Measurements from ENCODE around the gene MPV17.
"Not testable (repeated sequence)": the region's sequence is repeated elsewhere in the genome, so short reads cannot be mapped to it uniquely, and the experiment has no call there.

The MPV17 gene

DNA sequence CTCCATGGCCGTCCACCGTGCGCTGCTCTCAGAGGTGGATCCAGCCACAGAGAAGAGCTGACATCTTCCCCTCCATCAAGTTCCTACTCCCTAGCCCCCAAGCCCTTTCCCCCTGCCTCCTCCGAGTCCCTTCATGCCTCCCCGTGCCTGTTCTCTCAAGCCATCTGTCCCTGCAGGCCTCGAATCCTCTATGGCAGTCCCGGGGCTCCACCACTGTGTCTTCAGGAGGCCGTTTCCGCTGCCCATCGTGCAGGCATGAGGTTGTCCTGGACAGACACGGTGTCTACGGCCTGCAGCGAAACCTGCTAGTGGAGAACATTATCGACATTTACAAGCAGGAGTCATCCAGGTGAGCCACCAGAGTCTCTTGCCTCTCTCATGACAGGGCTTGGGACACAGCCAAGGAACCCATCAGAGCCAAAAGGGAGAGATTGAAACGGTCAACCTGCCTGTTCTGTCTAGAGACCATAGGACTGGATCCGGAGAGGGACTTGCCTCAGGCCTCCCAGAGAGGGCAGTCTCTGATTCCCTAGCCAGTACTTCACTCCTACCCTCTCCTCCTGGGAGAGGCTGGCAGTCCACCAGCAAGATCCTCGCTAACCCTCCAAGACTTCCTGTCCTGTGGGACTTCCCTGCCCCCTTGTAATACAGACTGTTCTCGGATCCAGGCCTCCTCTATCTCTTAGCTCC lies 24.4 kb downstream of the MPV17 start:
- no peak for DNase-seq (ENCODE audit: low spot score)

DNA sequence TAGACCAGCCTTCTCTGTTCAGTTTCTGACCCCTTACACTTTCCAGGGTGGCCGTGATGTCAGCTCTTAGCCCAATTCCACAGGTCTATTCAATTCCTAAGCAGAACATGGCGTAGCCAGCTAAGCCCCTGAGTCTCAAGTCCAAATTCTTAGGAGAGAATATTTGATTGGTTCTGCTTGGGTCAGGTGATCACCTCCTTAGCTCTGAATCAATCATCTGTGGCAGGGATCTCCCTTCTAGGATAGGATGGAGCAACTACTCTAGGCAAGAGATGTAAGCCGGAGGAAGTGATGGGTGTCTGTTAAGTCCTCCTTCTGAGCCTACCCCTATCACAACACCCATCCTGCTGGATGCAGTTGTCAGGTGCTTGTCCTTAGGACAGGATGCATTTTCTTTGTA lies 25.7 kb downstream of the MPV17 start:
- DNase-seq (ENCODE audit: low spot score) = no peak

DNA sequence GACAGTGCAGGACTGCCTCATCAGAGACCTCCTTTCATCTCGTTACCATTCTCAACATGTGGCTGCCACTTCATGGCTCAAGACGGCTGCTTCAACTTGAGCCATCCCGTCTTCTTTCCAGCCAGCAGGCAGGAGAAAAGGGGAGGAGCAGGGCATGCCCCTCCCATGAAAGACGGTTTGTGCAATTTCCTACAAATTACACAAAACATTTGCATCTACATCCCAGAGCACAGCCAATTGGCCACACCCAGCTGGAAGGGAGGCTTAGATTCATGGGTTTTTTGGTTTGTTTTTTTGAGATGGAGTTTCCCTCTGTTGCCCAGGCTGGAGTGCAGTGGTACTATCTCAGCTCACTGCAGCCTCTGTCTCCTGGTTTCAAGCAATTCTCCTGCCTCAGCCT lies 26.4 kb downstream of the MPV17 start:
- peak; percentile 37 for DNase-seq (ENCODE audit: low spot score)

DNA sequence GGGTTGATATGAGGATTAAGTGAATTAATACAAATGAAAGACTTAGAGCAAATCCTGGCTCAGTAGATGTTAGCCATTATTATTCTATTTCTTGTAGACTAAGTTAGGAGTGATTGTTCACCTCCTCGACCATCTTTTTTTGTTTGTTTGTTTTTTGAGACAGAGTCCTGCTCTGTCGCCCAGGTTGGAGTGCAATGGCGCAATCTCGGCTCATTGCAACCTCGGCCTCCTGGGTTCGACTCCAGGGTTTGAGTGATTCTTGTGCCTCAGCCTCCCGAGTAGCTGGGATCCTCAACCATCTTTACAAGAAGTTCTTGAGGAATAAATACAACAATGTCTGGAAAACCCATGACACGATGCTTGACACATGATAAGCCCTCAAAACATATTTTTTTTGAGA lies 28.0 kb downstream of the MPV17 start:
- no peak for DNase-seq (ENCODE audit: low spot score)

DNA sequence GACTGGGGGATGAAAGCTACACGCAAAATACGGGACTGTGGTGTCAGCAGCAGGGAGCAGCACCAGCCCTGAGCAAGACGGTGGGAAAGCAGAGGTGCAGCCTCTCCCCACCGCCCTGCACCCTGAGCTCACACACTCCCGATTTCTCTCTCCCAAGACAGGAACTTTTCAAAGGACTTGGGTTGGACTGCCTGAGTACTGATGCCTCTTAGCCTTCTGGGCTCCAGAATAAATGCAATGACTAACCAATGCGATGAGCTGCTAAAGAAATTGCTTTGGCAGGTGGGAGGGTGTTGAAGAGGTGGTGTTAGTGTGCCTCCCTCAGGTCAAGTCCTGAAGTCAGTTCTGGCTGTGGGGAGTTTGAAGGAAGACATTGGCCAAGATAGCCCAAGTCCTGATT lies 31.0 kb downstream of the MPV17 start:
- DNase-seq (ENCODE audit: low spot score) = no peak

DNA sequence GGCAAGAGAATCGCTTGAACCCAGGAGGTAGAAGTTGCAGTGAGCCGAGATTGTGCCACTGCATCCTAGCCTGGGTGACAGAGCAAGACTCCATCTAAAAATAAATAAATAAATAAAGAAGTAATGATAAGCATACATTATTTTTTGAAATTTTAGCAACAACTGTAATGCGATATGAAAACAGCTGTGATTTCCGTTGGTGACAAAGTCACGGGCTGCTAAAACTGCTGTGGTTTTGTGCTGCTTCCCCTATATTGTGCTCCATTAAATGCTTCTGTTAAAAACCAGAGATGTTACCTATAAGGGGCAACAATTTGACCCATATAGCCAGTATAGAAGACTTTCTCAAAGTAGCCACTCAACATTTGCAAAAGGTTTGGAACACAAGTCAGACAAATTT lies 32.3 kb downstream of the MPV17 start:
- no peak for DNase-seq (ENCODE audit: low spot score)

DNA sequence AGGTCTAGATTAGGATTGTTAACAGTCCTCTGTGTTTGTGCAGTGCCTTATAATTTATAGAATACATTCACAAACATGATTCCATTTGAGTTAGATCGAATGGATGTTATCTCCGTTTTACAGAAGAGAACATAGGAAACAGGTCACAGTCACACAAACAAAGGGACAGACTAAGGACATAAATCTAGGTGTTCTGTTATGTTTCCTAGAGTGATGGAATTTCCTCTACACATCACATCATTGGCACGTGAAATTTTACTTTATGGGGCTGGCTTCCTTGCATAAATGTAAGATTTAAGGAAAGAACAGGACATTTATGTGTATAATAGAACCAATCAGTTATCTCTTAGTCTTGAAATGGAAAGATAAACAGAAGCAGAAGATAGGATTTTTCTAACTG lies 34.3 kb downstream of the MPV17 start:
- DNase-seq (ENCODE audit: low spot score) = no peak

DNA sequence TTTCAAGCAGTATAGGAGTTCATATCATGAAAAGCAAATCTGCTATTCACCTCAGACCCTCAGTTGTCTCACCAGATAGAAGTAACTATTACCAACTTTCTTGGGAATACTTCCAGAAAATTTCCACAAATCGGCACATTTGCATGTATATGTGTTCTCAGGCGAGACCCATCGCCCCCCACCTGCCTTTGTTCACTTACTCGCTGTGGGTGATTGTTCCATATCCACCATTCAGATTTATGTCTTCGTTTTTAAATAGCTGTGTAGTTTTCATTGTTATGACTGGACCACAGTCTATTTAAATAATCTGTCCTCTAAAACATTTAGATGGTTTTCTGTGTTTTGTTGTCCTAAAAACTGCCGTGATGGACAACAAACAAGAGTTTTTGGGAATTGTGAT lies 37.4 kb downstream of the MPV17 start:
- no peak for DNase-seq (ENCODE audit: low spot score)

DNA sequence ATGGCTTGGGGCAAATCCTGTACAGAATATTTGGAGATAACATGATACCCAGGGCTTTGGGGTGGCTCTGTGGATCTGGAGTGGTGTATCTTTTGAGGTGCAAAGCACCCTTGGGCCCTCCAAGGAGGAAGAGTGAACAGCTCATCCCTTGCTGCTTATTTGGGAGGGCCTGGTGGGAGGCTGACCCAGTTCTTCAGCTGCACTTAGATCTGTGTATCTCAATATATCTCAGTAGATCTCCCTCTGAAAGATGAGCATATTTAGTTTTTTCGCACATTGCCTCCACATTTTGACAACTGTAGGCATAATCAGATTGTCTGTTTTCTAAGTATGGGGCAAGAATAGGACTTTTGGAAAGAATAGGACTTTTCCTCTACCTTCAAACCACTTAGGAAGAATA lies 37.9 kb downstream of the MPV17 start:
- no peak for DNase-seq (ENCODE audit: low spot score)

DNA sequence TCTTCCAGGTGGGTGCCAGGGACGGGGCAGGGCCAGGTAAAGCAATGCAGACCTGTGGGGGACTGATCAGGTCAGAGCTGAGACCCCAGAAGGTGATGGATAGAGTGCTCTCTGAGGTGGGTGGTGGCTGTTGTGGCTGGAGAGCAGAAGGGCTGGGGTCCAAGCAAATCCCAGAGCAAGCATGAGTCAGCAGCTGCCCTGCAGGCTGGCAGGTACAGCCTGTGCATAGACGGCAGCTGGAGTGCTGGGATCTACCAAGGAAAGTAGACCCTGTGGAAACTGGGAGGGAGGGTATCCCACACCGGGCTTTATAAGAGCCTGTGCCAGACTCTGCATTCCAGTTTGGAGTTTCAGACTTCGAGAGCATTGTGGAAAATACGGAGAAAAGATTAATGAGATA lies 40.0 kb downstream of the MPV17 start:
- DNase-seq (ENCODE audit: low spot score) = no peak

DNA sequence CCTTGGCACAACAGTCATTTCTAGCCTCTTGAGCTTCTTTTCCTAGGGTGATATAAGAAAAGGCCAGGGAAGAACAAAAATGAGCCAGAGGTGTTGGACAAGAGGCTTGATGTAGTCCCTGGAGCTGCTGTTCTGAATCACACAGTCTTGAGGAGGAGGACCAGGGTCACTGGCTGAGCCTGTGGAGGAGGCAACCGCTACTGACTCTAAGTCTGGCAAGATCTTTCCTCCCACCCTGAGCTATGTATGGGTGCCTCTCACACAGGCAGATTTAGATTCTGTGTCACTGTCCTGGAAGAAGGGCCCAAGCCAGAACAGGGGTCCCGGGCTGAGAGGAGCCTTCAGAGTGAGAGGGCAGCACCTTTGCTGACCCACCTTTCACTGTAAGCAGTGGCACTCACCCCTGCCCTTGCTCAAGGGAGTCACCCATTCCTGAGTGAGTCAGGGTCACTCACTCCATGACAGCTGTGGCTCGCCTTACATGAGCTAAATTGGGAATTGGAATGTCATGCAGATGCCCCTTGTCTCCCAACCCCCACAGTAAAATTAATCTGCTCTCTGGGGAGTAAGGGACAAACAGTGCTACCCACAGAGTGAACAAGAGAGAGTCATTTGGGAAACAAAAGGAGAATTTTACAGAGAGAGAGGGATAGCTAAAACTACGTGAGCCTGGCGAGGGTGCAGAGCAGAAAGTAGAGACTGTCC lies 40.9 kb downstream of the MPV17 start, which contains the start of gene TRIM54:
TRIM54 (plus strand) TSS at position 575 of the 705 bp plus-strand sequence. CDS start 303 bp downstream, outside the sequence.
- DNase-seq (ENCODE audit: low spot score) = no peak

DNA sequence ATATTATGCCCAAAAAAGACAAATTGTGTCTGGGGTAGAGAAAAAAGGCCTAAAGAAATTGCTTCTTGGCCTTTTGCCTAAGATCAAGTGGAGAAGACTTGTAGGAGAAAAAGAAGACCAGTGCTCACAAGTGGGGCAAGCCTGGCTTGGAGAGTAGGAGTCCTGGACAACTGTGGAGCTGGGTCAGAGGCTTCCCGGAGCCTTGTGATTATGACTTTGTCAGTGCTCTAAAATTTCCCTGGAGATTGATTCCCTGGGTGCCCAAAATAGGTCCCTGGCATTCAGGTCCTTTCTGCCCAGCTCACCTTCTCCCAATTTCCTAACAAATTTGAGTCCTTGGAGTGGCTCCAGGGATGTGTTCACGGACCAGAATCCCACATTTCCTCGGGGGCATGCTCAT lies 41.5 kb downstream of the MPV17 start:
- no peak for DNase-seq (ENCODE audit: low spot score)

DNA sequence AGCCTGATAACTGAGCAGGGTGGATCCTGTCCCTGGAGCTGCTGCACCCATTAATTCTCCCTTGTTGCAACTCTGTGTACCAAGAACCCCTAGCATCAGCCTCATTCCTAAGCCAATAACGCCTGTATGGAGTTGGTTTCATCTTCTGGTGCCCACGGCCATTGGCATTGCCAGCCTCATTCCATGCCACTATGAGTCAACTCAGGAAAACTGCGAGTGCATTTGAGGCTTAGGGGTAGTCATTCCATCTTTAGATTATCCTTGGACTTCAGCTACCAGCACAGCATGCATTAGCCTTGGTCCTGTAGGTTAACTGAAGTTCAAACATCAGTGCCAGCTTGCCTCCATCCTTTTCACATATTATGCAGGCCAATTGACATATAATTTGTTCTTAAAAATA lies 42.1 kb downstream of the MPV17 start:
- DNase-seq (ENCODE audit: low spot score) = no peak

DNA sequence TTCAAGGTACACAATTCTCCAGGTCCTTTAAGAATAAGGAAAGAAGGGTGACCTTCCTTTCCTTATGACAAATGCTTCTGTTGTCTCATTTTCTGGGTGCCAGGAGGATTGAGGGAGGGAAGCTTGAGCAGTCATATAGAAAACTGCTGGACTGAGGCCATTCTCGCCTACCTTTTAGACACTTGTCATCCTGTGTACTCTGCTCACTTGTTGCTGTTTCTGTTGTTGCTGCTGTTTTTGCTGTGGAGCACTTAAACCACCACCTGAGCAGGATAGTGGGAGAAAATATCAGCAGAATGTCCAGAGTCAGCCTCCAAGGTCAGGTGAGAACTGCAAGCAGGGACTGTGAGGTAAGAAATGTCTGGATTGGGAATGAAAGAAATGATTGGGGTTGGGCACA lies 44.9 kb downstream of the MPV17 start:
- no peak for DNase-seq (ENCODE audit: low spot score)

DNA sequence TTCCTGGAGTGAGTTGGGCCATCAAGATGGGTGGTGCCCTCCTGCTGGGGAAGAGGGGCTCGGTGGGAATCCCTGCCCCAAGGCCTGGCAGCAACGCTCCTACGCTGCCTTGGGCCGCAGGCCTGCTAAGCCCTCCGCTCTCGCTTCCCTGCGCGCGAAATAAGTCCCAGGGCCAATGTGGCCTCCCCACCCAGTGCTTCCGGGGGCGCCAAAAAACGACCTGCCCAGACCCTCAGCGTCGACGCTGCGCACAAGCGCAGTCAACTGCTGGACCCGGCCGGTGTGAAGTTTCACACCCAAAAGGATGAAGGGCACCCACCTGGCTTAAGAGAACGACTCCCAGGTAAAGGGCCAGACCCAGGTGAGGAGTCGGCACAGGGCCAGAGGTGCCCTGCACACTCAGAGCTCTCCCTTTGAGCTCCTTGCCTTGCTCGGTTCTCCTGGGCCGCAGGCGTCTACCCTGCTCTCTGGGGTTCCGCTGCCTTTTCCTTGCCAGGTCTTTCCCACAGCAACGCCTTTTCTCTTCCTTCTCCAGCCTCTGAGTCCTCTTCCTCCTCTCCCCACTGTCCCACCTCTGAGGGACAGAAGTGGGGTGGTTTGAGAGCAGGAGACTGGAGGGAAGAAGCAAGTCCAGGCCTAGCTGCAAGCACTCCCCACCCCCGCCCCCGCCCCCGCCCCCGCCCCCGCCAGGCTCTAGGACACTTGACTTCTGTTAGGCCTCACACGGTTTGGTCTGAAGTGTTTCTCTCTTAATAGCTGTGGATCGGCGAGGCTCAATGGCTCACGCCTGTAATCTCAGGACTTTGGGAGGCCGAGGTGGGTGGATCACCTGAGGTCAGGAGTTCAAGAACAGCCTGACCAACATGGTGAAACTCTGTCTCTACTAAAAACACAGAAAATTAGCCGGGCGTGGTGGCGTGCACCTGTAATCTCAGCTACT lies 47.4 kb downstream of the MPV17 start, which contains the start of gene DNAJC5G:
DNAJC5G (plus strand) TSS at position 223 of the 940 bp plus-strand sequence. CDS start 1,296 bp downstream, outside the sequence.
- no peak for DNase-seq (ENCODE audit: low spot score)

DNA sequence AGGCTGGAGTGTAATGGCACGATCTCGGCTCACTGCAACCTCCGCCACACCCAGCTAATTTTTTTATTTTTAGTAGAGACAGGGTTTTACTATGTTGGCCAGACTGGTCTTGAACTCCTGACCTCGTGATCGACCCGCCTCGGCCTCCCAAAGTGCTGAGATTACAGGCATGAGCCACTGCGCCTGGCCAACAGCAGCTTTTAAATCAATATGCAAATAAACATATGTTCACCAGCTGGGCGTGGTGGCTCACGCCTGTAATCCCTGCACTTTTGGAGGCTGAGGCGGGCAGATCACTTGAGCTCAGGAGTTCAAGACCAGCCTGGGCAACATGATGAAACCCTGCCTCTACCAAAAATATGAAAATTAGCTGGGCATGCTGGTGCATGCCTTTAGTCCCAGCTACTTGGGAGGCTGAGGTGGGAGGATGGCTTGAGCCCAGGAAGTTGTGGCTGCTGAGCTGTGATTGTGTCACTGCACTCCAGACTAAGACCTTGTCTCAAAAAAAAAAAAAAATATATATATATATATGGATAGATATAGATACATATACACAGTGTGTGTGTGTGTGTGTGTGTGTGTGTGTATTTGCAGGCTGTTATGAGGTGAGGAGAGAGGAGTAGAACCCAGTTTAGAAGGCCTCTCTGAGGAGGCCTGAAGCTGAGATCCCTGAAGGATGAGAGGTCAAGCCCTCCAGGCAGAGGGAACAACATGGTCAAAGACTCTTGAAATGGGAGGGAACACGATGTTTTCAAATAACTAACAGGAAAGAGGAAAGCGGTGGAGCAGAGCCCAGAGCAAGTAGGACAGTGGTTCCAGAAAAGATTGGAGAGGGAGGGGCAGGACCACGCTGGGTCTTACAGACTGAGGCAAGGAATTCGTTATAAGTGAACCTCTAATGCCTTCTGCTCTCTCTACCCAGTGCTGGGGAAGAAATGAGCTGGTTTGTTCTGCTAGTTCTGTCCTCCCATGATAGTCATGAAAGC lies 50.1 kb downstream of the MPV17 start:
- not testable (repeated sequence) for DNase-seq (ENCODE audit: low spot score)

DNA sequence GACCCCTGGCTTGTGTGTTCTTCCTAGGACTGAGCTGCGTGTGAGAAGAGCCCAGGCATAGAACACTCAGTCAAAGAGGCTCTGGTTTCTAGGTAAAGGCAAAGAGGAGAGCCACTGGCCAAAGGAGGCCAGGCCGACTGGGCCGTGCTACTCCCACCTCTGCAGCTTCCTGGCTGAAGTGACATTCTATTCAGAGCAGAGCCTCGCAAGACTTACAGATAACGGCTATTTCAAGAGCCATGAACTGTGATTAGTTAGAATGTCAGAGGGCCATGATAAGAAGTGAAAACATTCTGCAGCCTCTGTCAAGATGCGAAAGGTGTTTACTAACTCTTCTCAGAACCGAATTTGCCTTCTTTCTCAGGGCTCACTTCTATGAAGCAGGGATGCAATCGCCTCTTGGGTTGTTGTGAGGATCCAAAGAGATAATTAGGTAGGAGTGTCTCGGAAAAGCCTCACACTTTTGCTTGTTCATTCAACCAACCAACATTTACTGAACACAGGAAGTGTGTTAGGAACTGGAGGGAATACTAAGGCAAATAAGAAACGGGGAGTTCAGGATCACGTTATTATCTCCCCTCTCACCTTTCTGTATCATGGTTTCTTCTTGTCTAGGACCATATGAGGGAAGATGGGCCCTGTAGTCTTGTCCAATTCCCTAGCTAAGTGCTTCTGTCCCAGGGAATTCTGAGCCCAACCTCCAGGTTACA lies 51.1 kb downstream of the MPV17 start:
- DNase-seq (ENCODE audit: low spot score) = no peak

DNA sequence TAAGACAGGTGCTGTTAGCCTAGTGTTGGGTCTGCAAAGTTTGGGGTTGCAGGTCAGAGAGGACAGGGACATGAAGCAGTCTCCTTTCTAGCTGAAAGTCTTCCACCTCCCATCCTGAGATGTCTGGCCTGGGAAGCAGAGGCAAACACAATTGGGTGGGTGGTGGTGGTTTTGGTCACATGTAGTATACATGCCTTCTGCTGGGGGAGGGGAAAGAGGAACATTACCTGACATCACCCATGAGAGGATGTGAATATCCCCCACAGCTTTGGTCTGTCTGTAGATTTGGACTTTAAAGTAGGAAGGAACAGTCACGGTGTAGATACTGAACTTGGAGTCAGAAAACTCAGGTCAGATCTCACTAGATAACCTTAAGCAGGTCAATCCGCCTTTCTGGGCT lies 52.2 kb downstream of the MPV17 start:
- no peak for DNase-seq (ENCODE audit: low spot score)

DNA sequence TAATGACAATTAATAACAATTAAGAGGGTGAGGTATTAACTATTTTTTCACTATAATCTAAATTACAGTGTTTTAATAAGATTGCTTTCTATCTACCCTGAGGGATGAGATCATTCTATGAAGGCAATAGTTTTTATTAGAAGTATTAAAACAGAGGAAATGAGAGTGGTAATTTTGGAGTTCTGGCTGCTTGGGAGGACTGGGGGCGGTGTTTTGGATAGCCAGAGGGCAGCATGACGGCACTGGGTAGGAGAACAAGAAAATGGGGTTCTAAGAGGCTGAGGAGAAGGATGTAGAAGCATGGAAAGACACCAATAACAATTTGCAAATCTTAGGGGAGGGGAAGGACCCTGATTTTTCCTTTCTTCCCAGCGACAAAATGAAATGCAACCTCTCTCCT lies 52.8 kb downstream of the MPV17 start:
- DNase-seq (ENCODE audit: low spot score) = no peak

DNA sequence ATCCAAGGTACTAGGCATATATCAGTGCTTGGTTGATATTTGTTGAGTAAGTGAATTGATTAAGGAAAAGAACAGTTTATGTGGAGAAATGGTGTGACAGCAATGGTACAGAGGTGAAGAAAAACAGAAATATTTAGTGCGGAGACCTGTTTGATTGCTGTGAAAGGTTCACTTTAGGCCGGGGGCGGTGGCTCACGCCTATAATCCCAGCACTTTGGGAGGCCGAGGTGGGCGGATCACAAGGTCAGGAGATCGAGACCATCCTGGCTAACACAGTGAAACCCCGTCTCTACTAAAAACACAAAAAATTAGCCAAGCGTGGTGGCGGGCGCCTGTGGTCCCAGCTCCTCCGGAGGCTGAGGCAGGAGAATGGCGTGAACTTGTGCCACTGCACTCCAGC lies 54.6 kb downstream of the MPV17 start:
- DNase-seq (ENCODE audit: low spot score) = not testable (repeated sequence)

DNA sequence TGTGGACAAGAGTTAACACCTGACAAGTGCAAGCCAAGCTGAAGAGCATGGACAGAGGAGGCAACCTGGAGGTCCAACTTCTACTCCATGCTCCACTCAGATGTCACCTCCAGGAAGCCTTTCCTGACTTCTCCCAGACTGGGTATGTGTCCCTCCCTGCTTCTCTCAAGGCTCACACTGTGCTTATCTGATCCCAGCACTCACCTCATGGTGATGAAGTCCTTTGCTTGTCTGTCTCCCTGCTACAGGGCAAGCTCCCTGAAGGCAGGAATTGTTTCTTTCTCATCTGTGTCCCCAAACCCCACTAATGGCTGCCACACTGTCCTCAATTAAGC lies 57.4 kb downstream of the MPV17 start:
- DNase-seq (ENCODE audit: low spot score) = no peak

Measured in AG08395 (cell line).